Measurements from ENCODE around the gene TBPL1.
"Not testable (repeated sequence)": the region's sequence is repeated elsewhere in the genome, so short reads cannot be mapped to it uniquely, and the experiment has no call there.

TBPL1 gene

GRCh38 chr6:133977983-133978895 is 25.2 kb downstream of the TBPL1 start:
- no peak for DNase-seq

GRCh38 chr6:133978896-133979240 is 25.8 kb downstream of the TBPL1 start:
- no peak for DNase-seq

- not testable (repeated sequence) for DNase-seq
Observed at GRCh38 chr6:133979269-133979963, 26.4 kb downstream of the TBPL1 start.

- no peak for DNase-seq
Observed at GRCh38 chr6:133980168-133980567, 27.1 kb downstream of the TBPL1 start.

DNA sequence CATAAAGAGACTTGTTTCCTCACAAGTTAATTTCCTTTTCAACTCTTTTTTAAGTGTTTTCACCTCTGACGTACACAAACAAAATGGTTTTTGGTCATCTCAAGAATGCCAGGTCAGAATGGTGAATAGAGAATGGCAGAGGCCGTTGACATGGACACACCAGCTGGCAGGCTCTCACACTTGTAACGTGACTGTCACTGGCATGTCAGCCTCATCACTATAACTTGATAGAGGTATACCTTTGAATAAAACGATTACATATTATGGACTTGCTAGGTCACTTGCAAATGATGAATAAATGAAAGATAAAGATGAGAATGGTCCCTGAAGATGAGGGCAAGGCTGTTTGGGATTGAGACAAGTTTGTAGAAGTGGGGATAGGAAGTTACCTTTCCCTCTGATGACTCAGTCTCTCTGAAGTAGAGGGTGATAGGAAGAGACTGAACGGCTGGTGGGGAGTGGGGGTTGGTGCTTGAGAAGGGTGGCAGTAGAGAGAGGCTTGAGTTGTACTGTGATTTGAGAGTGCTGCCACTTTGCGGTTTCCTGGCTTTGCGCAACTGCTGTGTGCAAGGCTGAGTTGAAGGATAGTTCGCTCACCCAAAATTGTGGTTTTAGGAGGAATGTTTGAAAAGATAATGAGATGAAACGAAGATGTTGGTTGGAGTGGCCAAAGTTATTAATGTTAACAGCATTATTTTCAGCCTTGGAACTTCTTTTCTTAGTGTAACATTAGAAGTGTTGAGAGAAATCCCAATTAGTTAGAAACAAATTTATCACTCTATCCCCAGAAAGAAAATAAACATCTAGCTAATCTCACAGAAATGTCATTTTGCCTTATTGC is 30.3 kb downstream of the TBPL1 start:
- DNase-seq, result no peak

DNA sequence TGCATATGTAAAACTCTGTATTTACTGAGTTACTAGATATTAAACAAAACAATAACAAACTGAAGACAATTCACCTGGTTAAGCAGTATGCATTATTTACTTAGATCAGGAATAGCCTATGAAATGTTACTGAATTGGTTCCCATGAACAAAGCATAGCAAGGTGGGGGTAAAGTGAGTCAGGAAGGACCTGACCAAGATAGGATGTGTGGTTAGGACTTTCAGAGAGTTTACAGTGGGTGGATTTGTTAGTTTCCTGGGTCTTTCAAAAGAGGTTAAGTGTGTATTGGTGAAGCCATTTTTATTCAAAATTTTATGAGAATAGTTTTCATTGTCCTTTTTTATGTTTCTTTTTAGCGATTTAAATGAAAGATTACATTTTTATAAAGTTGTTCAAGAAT is 32.9 kb downstream of the TBPL1 start:
- no peak for DNase-seq

GRCh38 chr6:133986942-133987341 is 33.9 kb downstream of the TBPL1 start:
- no peak for DNase-seq

DNA sequence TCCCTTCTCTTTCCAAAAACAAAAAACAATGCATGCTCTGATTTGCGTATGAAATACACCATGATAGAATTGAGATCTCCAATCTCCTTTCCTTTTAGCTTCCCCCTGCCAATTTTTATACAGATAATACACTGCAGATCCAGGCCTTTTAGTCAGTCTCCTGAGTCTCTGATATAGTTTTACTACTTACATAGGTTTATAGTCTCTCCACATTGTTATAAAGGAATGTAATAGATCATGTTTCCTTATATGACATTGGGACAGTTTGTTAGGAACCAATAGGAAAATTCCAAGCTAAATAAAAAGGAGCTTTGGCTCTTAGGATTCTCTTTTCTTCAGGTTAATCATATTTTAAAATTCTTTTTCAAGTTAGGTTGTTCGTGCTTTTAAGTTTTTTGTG is 36.5 kb downstream of the TBPL1 start:
- no peak for DNase-seq

GRCh38 chr6:133990321-133990720 is 37.3 kb downstream of the TBPL1 start:
- no peak for DNase-seq

DNA sequence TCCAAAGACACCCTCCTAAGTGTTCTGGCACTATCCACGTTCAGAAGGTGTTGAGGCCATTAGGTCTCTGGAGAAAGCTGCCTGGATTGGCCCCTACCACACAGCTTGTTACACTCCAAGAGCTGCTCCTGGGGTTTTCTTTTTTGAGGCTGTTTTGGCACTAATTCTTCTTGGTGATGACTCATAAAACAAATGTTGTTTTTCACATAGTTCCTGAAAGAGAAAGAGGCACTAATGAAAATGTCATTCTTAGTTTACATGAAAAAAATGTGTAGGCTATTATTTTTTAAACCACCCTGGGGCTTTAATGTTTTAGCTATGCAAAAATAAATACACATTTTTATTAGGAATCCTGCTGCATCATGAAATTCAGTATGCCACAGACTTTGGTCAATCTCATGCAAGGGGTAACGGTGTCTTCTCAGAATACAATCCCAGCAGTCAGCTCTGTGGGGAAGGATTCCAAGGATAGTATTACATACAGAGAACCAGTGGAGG is 38.1 kb downstream of the TBPL1 start:
- DNase-seq, result no peak

- DNase-seq, result no peak
Observed at GRCh38 chr6:133992992-133993680, 40.1 kb downstream of the TBPL1 start.

GRCh38 chr6:133995296-133995695 is 42.3 kb downstream of the TBPL1 start:
- no peak for DNase-seq

GRCh38 chr6:133995758-133996157 is 42.7 kb downstream of the TBPL1 start:
- no peak for DNase-seq

GRCh38 chr6:133997267-133997666 is 44.2 kb downstream of the TBPL1 start:
- no peak for DNase-seq

DNA sequence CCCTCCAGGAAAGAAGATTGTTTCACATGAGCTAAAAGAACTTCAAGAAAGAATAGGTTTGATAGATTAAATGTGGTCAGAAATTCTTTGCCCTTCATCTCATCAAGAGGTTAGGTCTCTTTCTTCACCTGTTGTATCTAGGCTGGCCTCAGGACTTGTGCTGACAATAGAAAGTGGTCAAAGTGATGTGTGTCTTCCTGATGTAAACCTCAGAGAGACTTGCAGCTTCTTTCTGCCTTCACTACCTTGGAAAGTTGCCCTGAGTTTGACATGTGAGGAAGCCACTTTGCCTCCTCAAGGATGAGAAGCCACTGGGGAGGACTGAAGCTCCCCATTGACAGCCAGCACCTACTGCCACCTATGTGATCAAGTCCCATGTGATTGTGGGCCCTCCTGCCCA is 46.3 kb downstream of the TBPL1 start:
- no peak for DNase-seq

DNA sequence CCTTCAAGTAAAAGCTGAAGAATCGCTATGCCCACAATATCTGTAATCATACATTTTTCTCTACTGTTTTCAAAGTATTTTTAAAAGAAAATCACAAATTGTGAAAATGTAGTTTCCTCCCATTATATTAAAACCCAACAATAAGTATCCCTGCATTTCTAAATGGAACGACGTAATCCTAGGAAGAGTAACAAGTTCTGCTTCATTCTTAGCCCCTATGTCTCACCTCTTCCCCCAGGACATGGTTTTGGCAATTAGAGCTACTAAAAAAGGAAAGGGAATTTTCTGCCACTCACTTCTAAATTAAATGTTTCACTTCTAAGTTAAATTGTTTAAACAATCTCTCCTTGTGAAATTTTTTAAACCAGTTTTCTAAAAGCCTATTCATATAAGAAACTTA is 47.4 kb downstream of the TBPL1 start:
- no peak for DNase-seq

DNA sequence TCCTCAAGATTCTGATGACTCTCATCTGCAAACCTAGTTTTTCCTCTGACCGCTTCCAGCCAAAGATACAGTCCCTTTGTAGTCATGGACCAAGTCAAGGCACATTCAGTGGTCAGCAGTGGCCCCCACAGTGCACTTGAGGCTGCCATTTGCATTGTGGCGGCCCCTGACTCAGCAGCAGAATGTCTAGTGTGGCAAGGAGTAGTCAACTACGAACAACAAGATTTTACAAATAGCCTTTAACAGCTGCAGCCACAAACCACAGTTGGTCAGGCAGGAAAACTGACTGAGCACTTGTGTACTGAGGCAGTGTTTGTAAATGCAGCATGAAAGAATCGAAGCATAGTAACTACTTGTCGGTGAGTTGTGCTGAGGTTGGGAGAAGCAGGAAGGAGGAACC is 49.8 kb downstream of the TBPL1 start:
- no peak for DNase-seq

DNA sequence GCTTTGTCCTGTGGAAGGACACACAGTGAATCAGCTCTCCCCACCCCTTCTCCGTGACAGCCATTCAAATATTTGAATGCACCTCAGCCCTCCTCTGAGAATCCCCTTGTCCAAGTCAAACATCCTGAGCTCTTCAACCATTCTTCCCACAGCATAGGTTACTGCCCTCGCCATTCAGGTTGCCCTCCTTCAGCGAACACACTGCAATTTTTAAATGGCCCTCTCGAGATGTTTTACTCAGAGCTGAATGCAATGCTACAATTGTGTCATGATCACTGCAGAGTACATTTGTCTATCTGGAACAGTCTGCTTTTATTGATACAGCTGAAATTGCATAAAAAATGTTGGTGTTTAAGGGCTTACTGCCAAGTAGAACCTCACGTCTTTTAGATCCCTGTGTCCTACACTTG is 50.5 kb downstream of the TBPL1 start:
- DNase-seq, result peak; percentile 3

DNA sequence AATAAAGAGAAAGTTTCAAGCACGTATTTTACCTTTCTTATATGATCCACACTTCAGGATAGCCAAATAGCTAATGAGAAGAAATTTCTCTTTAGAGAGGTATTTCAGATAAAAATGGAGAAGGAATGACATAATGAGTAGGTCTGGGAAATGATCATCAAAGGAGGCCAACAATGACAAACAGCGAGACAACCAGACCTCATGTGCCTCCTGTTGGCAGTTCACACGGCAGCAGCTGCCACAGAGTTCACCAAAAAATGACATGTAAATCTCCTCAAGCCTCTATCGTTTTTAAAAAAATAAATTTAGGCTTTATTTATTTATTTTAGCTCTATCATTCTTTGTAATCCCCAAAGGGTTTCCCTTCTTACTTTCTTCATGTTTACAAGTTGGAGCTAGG is 51.7 kb downstream of the TBPL1 start:
- no peak for DNase-seq

GRCh38 chr6:134005800-134006199 is 52.8 kb downstream of the TBPL1 start:
- no peak for DNase-seq

- DNase-seq, result peak; percentile 96
Observed at GRCh38 chr6:134007077-134007476, 54.1 kb downstream of the TBPL1 start.

DNA sequence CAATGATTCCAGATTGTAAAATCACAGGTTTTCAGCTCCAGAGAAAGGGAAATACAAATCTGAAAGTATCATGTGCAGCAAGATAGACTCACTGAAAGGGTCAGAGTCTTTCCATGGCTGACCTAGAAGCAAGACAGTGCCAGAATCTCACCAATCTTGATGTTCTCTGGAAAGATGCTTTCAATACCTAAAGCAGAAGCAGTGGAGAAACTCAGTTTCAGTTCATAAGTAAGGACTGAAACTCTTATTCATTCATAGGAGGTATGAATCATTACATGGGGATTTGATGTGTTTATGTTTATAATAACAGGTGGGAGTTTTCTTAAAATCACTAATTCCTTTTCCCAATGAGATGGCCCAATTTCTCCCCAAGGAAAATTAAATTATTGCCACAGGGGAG is 56.9 kb downstream of the TBPL1 start:
- DNase-seq, result no peak

DNA sequence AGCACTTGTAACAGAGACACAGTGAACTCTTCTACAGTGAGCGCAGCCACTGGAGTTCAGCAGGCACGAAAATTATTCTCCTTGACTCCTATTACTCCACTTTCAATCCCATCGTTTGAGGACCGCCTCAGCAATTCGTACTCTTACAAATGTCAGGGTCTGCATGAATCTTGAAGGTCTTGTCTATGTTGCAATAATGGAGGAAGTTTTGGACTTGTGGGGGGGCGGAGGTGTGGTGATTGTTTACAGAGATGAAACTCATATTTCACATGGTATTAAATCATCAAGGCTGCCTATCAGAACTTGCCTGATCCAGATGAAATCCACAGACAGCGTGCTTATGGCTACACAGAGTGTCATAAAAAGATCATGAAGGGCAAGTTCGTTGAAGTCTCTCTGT is 57.4 kb downstream of the TBPL1 start:
- no peak for DNase-seq
